ENCODE data around the gene TMEM233.

TMEM233 gene

DNA sequence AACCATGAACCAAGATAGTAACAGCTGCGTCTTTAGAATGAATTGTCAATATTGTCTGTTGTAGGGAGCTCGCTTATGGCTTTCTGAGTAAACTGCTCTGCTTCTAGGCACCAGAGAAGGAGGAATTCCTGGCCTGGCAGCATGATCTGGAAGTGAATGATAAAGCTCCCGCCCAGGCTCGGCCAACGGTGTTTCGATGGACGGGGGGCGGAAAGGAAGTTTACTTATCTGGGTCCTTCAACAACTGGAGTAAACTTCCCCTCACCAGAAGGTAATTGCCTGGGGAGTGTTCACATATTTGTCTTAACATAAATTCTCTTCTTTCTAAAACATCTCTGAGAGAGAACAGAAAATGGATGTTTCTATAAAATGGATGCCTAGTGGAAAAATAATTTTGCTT, 78.6 kb downstream of the TMEM233 start:
- TF ChIP-seq, protein P1, sequence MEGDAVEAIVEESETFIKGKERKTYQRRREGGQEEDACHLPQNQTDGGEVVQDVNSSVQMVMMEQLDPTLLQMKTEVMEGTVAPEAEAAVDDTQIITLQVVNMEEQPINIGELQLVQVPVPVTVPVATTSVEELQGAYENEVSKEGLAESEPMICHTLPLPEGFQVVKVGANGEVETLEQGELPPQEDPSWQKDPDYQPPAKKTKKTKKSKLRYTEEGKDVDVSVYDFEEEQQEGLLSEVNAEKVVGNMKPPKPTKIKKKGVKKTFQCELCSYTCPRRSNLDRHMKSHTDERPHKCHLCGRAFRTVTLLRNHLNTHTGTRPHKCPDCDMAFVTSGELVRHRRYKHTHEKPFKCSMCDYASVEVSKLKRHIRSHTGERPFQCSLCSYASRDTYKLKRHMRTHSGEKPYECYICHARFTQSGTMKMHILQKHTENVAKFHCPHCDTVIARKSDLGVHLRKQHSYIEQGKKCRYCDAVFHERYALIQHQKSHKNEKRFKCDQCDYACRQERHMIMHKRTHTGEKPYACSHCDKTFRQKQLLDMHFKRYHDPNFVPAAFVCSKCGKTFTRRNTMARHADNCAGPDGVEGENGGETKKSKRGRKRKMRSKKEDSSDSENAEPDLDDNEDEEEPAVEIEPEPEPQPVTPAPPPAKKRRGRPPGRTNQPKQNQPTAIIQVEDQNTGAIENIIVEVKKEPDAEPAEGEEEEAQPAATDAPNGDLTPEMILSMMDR (conservative IDR thresholded peaks at IDR 0.05; ENCODE audit: low read depth, low read length) = no peak
- no peak overlapping the region for H3K4me3 ChIP-seq (ENCODE audit: low read length)
- DNase-seq (ENCODE audit: low read depth) = no peak

DNA sequence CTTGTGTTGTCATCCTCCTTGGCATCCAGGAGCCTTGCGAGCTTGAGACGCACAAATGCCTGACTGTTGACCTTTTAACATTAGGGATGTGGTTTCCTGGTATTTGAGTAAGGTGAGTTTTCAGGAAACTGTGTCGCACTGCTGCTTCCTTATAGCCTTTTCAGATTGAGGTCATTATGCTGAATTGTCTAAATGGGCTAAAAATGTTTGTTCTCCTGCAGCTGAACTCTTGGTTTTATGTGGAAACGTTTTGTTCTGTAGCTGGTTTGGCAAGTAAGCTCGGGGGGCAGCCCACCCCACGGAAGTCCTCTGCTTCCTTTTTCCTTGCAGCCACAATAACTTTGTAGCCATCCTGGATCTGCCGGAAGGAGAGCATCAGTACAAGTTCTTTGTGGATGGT, 80.1 kb downstream of the TMEM233 start:
- TF ChIP-seq, protein P1 (conservative IDR thresholded peaks at IDR 0.05; ENCODE audit: low read depth, low read length) = no peak
- no peak for DNase-seq (ENCODE audit: low read depth)
- no peak overlapping the region for H3K4me3 ChIP-seq (ENCODE audit: low read length)

DNA sequence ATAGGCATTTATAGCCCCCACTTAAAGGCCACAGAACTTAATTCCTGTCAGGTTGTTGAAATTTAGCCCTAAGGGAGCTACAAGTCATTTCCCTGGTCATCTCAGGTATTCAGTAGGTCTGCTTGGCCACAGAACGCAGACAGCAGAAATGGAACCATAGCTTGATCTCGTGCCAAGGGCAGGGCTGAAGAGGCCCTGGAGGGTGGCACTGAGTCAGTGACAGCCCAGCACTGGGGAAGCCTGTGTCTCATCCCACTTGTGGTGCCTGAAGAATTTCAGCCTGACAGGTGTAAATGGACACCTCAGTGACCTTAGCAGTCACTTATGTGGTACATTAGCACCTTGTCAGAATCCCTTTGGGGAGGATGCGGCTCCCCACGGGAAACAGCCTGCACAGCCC, 81.0 kb downstream of the TMEM233 start:
- TF ChIP-seq, protein P1 (conservative IDR thresholded peaks at IDR 0.05; ENCODE audit: low read depth, low read length) = no peak
- DNase-seq (ENCODE audit: low read depth) = no peak
- H3K4me3 ChIP-seq (ENCODE audit: low read length) = no peak overlapping the region

DNA sequence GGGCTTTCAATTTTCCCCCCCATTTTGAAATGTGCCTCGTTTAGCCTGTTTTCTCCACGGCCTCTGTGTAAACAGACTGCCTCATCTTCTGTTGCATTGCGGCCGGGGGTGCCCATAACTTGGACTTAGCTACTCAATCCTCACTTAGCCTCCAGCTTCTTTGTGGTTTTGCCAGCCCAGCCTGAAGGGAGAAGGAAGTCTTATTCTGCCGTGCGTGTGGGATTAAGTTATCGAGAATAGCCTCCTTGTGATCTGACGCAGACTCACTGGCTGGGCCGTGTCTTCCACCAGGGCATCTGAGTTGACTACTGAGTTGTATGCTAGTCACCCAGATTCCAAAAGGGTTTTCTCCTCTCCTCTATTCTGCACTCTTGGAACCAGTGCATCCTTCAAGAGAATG, 82.4 kb downstream of the TMEM233 start:
- H3K4me3 ChIP-seq (ENCODE audit: low read length) = no peak overlapping the region
- TF ChIP-seq, protein P1 (conservative IDR thresholded peaks at IDR 0.05; ENCODE audit: low read depth, low read length) = no peak
- DNase-seq (ENCODE audit: low read depth) = no peak

DNA sequence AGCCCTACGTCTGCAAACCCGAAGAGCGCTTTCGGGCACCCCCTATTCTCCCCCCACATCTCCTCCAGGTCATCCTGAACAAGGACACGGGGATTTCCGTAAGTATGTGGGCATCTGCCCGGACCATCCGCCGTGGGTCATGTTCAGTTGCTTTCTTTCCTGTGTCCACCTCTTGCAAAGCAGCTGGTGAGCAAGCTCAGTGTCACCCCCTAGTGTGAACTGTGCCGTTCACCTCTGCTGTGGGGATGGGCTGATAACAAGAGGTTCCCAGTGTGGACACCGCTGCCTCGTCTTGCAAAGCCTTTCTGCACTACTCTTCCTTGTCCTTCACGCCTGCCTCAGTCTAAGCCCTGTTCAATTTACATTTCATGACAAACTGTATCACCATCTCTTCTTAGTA, 83.0 kb downstream of the TMEM233 start:
- TF ChIP-seq, protein P1 (conservative IDR thresholded peaks at IDR 0.05; ENCODE audit: low read depth, low read length) = peak; percentile 6
- no peak for DNase-seq (ENCODE audit: low read depth)
- H3K4me3 ChIP-seq (ENCODE audit: low read length) = no peak overlapping the region

DNA sequence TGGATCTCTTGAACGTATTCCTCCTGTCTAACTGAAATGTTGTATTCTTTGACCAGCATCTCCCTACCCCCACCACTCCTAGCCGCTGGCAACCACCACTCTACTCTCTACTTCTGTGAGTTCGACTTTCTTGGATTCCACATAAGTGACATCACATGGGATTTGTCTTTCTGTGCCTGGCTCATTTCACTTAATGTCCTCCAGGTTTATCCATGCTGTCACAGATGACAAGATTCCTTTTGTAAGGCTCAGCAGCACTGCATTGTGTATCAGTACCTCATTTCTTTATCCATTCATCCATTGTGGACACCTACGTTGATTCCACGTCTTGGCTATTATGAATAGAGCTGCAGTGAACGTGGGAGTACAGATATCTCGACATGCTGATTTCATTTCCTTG, 84.9 kb downstream of the TMEM233 start:
- DNase-seq (ENCODE audit: low read depth) = no peak
- TF ChIP-seq, protein P1 (conservative IDR thresholded peaks at IDR 0.05; ENCODE audit: low read depth, low read length) = no peak

DNA sequence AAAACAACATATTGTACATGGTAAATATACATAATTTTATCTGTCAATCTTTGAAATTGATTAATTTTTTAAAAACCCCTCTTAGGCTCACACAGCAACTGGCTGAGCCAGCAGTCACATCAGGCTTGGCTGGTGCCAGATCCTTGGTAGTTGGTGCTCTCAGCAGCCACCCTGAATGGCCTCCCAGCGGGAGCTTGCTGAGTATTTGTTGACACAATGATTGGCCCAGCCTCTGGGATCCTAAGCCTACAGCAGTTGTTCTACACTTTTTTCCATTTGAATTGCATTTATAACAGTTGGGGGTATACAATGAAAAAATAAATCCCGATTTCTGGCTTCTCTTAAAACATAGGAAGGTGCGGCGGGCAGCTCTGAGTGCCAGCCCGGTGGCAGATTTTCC, 85.5 kb downstream of the TMEM233 start:
- TF ChIP-seq, protein P1 (conservative IDR thresholded peaks at IDR 0.05; ENCODE audit: low read depth, low read length) = no peak
- no peak for DNase-seq (ENCODE audit: low read depth)
- H3K4me3 ChIP-seq (ENCODE audit: low read length) = no peak overlapping the region

More for the DNA sequence above, 84.9 kb downstream of the TMEM233 start:
- H3K4me3 ChIP-seq (ENCODE audit: low read length) = no peak overlapping the region

Measured in retinal pigment epithelial cell (primary cell).